ENCODE measurements around the gene PRKN.

DNA sequence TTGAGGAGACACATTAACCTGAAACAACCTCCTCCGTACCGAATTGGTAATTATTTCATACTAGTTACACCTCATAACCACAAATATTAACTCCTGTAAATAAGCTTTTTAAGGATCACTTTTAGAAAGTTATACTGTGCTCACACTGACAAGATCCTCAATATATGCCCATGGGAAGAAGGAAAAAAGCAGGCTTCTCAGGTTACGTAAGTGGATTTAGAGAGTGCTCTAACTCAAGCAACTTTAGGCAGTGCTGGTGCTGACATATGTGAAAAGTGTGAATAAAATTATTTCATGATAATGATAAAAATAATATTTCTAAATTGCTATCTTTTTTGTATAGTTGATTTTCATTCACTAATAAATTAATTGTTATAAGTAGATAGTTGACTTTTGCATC lies 76.1 kb downstream of the PRKN start:
- no peak for TF ChIP-seq CTCF (IDR thresholded peaks at IDR 0.05; ENCODE audit: low read depth, low read length)
- TF ChIP-seq MYC (IDR thresholded peaks at IDR 0.05; ENCODE audit: low read depth, low read length) = no peak
- TF ChIP-seq, protein P1, sequence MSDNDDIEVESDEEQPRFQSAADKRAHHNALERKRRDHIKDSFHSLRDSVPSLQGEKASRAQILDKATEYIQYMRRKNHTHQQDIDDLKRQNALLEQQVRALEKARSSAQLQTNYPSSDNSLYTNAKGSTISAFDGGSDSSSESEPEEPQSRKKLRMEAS (IDR thresholded peaks at IDR 0.05; ENCODE audit: low read depth, low read length) = no peak
